HEK293T (cell line): ENCODE results near the gene GLYATL2.

Experiments
- CTBP1 ChIP-seq: fragments of 450-650 bp; IDR thresholded peaks from 2 replicates; pipeline ENCODE4 v1.6.1; 2016; ENCODE audit warnings: borderline replicate concordance
- L3MBTL2 ChIP-seq: fragments of 450-650 bp; conservative IDR thresholded peaks from 2 replicates; pipeline ENCODE4 v1.6.1; 2016; ENCODE audit warnings: mild to moderate bottlenecking
- SUZ12 ChIP-seq: fragments of 450-650 bp; IDR thresholded peaks from 2 replicates; pipeline ENCODE4 v1.6.1; 2016; ENCODE audit warnings: mild to moderate bottlenecking
- ZNF384 ChIP-seq: fragments of 450-650 bp; IDR thresholded peaks from 2 replicates; pipeline ENCODE4 v1.6.1; 2016

DNA sequence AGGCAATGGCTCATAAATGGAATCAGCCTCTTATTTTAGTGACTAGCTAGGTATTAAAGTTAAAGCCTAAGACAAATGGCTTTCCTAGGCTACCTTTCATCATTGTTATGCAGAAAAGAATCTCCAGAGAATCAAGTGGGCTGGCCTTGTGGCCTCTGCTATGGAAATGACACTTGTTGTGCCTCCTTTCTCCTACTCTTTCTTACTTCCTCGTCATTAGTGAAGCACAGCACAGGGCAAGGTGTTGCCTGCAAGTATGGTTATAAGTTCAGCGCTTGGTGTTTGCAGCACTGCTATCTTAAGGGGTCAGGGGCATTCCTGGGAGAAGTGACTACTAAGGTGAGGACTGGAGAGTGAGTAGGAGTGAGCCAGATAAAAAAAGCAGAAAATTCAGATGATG lies 49.4 kb upstream of the GLYATL2 start:
- no peak for TF ChIP-seq CTBP1
- no peak for TF ChIP-seq ZNF384
- no peak for TF ChIP-seq L3MBTL2
- TF ChIP-seq SUZ12, result no peak
